ENCODE data around the gene UQCC2.

UQCC2 gene

GRCh38 chr6:33713786-33714185 is 2.3 kb upstream of the UQCC2 start:
- no peak overlapping the region for H3K27ac Mint-ChIP-seq
- H3K27me3 Mint-ChIP-seq (ENCODE audit: low read depth) = peaks cover 6% of the 10 kb centered on the region
- peaks cover 44% of the 10 kb centered on the region for H3K4me1 Mint-ChIP-seq
- H3K36me3 Mint-ChIP-seq (ENCODE audit: low read depth) = peaks cover 16% of the 10 kb centered on the region
- H3K9me3 Mint-ChIP-seq = no peaks in the 10 kb centered on the region
- TF ChIP-seq CTCF (IDR thresholded peaks at IDR 0.05; ENCODE audit: unreplicated experiment in 3 of 3) = no peak
- no peak overlapping the region for H3K4me3 Mint-ChIP-seq

DNA sequence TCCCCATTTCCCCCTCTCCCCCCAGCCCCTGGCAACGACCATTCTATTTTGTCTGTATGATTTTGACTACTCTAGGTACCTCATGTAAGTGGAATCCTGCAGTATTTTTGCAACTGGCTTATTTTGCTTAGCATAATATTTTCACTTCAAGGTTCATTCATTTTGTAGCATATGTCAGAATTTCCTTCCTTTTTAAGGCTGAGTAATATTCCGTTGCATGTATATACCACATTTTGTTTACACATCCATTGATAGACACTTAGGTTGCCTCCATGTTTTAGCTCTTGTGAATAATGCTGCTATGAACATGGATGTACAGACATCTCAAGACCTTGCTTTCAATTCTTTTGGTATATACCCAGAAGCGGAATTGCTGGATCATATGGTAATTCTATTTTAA is 1.4 kb upstream of the UQCC2 start:
- H3K4me1 Mint-ChIP-seq = peaks cover 38% of the 10 kb centered on the region
- H3K27me3 Mint-ChIP-seq (ENCODE audit: low read depth) = peaks cover 6% of the 10 kb centered on the region
- H3K36me3 Mint-ChIP-seq (ENCODE audit: low read depth) = peaks cover 16% of the 10 kb centered on the region
- H3K27ac Mint-ChIP-seq = no peak overlapping the region
- H3K4me3 Mint-ChIP-seq = no peak overlapping the region
- no peak for TF ChIP-seq CTCF (IDR thresholded peaks at IDR 0.05; ENCODE audit: unreplicated experiment in 3 of 3)
- H3K9me3 Mint-ChIP-seq = no peaks in the 10 kb centered on the region

GRCh38 chr6:33710296-33711121 is 991 bp downstream of the UQCC2 start:
- Mint-ChIP-seq H3K27ac (peak overlapping the region; percentile 98 to 99 (median 98)), H3K36me3 (ENCODE audit: low read depth) (peaks cover 20% of the 10 kb centered on the region), H3K4me1 (peaks cover 44% of the 10 kb centered on the region), H3K9me3 (no peaks in the 10 kb centered on the region), H3K27me3 (ENCODE audit: low read depth) (peaks cover 6% of the 10 kb centered on the region), H3K4me3 (peak overlapping the region; percentile 97 to 99 (median 99))
- TF ChIP-seq CTCF (IDR thresholded peaks at IDR 0.05; ENCODE audit: unreplicated experiment in 3 of 3) = no peak

GRCh38 chr6:33709605-33710295 is 1.8 kb downstream of the UQCC2 start:
- H3K27ac Mint-ChIP-seq = peak overlapping the region in 1 of 3 experiments; percentile 14
- no peak for TF ChIP-seq CTCF (IDR thresholded peaks at IDR 0.05; ENCODE audit: unreplicated experiment in 3 of 3)
- peak overlapping the region; percentile 67 to 99 (median 97) for H3K4me3 Mint-ChIP-seq
- H3K9me3 Mint-ChIP-seq = no peaks in the 10 kb centered on the region
- H3K4me1 Mint-ChIP-seq = peaks cover 41% of the 10 kb centered on the region
- peaks cover 6% of the 10 kb centered on the region for H3K27me3 Mint-ChIP-seq (ENCODE audit: low read depth)
- H3K36me3 Mint-ChIP-seq (ENCODE audit: low read depth) = peaks cover 20% of the 10 kb centered on the region

GRCh38 chr6:33708516-33709204 is 2.8 kb downstream of the UQCC2 start:
- Mint-ChIP-seq H3K36me3 (ENCODE audit: low read depth) (peaks cover 24% of the 10 kb centered on the region), H3K9me3 (no peaks in the 10 kb centered on the region), H3K27ac (peak overlapping the region in 2 of 3 experiments; percentile 7 to 16), H3K27me3 (ENCODE audit: low read depth) (peaks cover 6% of the 10 kb centered on the region), H3K4me3 (peak overlapping the region in 2 of 3 experiments; percentile 3 to 12), H3K4me1 (peaks cover 41% of the 10 kb centered on the region)
- TF ChIP-seq CTCF (IDR thresholded peaks at IDR 0.05; ENCODE audit: unreplicated experiment in 3 of 3) = no peak

Measured in nephron (organoid).